Dedifferentiated amniotic fluid mesenchymal stem cell (primary cell): ENCODE measurements around the gene CIBAR2.

ENCODE experiments used
- DNase-seq: peaks from one replicate; pipeline ENCODE4 v3.0.0-alpha.2; 2016; ENCODE audit errors: extremely low spot score

The CIBAR2 gene

GRCh38 chr16:85144026-85144915, 32.0 kb upstream of the CIBAR2 start:
- no peak for DNase-seq

GRCh38 chr16:85142771-85143211, 30.5 kb upstream of the CIBAR2 start:
- no peak for DNase-seq

DNA sequence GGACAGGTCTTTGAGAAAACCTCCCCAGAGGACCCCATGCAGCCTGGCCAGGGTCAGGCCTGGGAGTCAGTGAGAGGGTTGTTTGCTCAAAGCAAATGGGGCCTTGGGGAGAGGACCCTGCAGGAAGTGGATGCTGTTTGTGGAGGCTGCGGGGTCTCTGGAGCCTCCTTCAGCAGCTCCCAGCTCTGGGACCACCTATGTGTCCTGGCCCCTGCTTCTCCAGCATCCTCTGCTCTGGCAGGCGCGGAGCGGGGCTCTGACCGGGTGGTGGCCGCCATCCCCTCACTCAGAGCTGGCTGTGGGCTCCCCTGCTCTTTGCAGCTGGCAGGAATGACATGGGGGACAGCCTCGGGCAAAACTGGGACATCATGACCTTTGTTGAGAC, 29.8 kb upstream of the CIBAR2 start:
- DNase-seq, result no peak

DNA sequence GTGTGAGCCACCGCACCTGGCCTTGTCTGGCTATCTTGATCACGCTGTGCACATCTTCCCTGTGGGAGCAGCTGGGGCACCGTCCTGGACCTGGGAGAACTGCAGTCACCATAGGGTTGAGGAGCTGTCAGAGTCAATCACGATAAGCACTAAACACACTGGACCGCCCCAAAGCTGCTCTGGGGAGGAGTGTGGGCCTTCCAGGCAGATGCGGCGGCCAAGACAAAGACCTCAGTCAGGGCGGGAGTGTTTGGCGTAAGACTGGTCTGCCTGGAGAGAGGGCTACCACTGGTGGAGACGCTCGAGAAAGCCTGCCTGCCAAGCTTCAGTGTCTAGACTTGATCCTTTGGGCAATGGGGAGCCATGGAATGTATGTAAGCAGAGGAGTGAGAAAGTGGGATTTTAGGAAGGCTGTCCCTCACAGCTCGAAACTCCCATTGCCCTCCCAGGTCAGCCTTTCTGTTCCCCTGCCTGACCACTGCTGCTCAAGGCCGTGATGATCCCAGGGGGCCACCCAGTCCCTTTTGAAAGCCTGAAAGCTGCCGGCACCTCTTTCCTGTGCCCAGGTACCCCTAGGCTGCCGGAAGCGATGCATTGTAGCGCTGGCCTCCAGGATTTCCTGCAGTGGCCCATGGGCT, 29.3 kb upstream of the CIBAR2 start:
- DNase-seq, result no peak

DNA sequence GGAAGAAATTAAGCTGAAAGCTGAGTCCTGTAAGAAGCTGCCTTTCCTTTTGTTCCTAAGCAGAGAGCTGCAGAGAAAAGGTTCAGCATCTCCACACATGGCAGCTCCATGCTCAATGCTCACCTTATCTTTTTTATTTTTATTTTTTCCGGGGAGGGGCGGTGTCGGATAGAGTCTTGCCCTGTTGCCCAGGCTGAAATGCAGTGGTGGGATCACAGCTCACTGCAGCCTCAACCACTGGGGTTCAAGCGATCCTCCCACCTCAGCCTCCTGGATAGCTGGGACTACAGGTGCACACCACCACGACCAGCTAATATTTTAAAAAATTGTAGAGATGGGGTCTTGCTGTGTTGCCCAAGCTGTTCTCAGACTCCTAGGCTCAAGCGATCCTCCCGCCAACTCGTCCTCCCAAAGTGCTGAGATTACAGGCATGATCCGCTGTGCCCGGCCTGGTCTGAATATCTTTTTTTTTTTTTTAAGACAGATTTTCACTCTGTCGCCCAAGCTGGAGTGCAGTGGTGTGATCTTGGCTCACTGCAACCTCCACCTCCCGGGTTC, 28.3 kb upstream of the CIBAR2 start:
- no peak for DNase-seq

DNA sequence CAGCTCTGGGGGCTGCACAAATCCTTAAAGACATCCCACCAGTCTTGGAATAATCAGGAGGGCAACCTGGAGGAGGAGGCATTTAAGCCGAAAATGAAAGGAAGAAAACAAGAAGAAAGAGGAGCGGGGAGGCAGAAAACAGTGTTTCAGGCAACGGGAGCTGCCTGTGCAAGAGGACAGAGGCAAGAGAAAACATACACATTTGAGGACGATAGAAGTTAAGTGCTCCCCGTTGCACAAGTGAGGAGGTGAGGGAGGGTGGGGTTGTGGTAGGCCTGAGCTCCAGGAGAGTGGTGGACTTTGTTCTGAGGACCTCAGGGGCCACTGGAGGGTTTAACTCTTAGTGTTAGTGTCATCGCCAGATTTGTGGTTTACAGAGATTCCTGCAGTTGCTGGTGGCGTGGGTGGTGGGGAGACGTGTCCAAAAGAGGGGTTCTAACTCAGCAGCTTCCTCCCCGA, 27.6 kb upstream of the CIBAR2 start:
- DNase-seq, result no peak

DNA sequence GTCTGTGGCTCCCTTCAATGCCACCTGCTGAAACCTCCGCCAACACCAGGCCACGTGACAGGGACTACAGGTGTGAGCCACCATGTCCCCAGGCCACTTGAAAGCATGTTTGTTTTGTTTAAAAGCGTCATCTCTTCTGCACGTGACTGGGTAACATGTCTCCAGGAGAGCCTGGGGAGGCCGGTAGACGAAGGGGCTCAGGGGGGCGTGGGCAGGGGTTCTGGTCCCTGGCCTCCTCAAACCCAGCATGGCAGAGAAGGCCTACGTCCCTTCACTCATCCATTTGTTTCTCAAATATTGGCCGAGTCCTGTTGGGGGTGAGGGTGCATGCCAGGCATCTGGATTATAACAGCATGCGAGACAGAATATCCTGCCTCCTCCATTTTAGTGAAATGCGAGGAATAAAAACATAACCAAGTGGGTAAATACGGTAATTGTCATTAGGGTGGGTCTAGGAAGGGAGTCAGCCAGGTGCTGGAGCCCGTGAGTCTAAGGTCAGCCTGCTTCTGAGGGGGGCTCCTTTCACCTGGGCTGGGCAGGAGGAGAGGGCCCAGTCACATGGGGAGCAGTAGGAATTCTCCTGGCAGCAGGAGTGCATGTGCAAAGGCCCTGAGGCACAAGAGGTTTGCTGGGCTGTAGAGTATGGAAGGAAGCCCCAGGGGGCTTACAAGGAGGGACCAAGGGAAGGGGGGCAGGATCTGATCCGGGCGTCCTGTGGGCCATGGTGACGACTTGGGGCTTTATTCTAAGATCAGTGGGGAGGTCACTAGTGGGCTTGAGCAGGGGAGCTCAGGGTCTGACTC, 26.8 kb upstream of the CIBAR2 start:
- no peak for DNase-seq

DNA sequence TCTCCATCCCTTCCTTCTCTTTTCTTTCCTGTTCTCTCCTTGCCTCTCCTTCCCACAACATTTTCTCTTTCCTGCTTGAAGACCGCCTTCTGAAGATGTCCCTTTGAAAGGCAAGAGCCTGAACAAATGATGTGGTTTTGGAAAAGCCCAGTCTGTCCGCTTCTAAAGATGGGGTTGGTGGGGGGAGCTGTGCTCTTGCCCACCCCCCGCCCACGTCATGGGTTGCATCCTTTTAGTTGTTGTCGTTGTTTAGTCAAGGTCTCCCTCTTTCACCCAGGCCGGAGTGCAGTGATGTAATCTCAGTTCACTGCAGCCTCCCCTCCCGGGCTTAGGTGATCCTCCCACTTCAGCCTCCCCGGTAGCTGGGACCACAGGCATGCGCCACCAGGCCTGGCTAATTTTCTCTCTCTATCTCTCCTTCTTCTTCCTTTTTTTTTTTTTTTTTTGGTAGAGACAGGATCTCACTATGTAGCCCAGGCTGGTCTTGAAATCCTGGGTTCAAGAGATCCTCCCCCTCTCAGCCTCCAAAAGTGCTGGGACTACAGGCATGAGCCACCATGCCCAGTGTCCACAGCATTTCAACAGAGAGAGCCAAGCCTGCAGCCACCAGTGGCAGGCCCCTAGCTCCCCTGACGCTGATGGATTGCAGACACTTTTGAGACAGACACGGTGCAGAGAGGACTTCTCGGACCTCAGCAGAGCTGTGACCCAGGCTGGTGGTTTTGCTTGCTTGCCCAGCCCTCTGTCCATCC, 26.0 kb upstream of the CIBAR2 start:
- no peak for DNase-seq

DNA sequence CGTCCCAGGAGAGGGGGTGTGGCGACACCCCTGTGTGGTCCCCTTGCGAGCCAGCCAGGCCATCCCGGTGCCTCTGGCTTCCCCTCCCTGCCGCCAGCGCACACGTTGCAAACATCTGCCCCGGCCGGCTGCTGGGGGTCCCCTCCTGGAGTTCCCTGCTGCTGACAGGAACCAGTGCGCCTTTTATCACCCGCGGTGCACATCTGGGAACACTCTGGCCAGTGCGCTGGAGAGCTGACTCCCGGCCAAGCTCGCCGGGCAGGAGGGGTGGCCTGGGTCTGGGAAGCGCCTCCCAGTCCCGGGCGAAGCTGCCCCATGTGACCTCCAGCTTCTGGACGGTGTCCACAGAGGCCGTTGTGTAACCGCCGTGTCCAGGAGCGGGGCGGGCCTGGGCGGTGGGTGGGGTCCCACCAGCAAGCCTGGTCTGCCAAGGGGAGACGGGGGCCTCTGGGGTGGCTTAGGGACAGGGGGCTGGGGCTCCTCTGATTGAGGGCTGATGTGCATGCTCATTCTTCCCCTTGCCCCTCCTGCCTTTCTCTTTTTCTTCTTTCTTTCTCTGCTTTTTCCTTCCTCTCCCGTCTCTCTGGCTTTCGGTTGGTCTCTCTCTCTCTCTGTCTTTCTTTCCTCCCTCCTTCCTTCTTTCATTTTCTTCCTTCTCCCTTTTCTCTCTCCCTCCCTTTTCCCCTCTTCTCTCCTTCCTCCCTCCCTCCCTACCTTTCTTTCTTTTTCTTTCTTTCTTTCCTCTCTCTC, 25.2 kb upstream of the CIBAR2 start:
- DNase-seq, result peak; percentile 88

DNA sequence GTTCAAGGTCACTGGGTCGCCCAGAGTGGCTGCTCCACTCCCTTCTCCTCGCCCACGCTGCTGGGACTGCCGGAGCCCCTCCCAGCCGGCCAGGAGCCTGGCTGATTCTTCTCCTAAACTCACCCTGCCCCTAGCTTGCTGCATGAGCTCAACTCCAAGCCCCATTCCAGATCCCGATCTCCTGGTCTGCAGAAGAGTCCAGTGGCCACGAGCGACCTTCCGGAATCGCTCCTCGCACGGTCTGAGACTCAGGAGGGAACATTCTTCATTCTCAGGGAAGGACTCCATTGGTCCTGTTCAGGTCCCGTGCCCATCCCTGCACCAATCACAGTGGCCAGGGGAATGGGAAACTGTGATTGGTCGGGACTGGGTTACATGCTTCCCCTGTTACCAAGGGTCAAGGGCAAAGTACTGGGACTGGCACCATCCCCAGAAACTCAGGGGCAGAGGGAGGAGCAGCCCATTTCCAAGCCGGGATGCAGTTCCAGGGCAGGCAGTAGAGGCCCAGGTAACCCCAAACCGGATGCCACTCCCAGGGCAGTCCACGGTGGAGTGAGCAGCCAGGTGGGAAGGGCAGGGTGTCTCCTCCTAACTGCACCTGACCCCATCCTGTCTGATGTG, 24.5 kb upstream of the CIBAR2 start:
- DNase-seq, result no peak

DNA sequence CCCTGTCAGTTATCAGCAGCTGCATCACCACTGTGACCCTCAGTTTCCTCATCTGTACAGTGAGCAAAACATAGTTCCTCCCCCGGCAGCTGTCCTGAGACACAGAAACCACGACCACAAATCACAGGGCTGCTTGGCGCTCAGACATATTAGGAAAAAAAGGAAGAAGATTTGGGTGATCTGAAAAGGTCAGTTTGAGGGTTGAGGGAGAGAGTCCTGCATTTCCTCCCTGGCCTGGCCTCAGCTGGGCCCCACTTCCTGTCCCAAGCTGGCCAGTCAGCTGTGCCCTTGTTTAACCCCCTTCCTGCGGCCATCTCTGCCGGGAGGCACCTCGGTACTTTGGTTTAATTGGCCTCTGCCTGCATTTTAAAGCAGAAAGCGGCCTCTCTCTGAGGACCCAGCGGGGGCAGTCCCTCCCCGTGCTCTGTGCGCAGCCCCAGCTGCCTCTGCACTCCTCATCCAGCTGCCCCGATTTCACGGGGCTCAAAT, 24.0 kb upstream of the CIBAR2 start:
- DNase-seq, result no peak

- no peak for DNase-seq
These were observed 22.5 kb upstream of the CIBAR2 start for GRCh38 chr16:85134789-85135142.

- no peak for DNase-seq
These were observed 22.0 kb upstream of the CIBAR2 start for GRCh38 chr16:85134076-85134788.

DNA sequence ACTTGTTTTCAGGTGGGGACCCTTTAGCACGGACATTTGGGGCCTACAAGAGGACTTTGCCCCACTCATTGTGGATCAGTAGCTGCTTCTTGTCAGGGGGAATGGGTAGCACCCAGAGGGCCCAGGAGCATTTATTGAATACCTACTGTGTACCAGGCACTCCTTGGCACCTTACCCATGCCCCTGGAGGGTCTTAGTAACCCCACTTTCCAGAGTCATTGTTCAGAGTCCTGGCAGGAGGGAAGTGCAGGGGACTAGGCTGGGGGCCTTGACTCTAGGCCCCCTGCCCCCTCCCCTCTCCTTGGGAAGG, 21.0 kb upstream of the CIBAR2 start:
- DNase-seq, result no peak

DNA sequence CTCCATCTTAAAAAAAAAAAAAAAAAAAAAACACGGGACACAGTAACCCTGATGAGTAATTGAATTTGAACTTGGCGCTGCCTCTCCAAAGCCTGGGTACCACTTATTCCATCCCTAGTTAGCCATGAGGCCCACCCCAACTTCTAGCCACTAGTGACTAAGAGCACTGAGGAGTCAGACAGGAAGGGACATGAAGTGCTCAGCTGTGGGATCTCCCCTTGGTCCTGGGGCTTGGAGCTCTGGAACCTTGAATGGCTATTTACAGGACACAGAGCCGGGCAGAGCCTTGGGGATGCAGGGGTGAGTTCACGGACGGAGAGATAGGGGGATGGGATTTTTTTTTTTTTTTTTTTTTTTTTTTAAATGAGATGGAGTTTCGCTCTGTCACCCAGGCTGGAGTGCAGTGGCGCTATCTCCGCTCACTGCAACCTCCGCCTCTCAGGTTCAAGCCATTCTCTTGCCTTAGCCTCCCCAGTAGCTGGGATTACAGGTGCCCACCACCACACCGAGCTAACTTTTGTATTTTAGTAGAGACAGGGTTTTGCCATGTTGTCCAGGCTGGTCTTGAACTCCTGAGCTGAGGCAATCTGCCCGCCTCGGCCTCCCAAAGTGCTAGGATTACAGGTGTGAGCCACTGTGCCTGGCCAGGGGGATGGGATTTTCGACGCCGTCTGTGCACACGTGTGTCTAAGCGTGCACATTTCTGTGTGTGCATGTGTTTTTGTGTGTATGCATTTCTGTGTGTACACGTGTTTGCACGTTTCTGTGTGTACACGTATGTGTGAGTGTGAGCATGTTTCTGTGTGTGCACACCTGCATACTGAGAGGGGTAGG, 20.4 kb upstream of the CIBAR2 start:
- DNase-seq, result no peak

DNA sequence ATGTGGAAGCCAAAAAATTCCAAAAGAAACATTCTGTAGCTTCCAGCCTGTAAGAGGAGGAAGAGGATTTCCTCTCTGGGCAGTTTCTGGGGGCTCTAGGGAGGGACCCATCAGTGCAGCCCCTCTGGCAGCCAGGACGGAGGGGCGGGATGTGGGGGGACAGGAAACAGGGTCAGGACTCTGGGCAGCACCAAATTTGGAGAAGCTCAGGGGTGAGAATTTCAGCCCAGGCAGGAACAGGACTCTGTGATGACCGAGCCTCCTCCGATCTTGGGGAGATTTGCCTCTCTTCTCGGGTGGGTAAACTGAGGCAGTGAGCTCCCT, 18.4 kb upstream of the CIBAR2 start:
- DNase-seq, result no peak

DNA sequence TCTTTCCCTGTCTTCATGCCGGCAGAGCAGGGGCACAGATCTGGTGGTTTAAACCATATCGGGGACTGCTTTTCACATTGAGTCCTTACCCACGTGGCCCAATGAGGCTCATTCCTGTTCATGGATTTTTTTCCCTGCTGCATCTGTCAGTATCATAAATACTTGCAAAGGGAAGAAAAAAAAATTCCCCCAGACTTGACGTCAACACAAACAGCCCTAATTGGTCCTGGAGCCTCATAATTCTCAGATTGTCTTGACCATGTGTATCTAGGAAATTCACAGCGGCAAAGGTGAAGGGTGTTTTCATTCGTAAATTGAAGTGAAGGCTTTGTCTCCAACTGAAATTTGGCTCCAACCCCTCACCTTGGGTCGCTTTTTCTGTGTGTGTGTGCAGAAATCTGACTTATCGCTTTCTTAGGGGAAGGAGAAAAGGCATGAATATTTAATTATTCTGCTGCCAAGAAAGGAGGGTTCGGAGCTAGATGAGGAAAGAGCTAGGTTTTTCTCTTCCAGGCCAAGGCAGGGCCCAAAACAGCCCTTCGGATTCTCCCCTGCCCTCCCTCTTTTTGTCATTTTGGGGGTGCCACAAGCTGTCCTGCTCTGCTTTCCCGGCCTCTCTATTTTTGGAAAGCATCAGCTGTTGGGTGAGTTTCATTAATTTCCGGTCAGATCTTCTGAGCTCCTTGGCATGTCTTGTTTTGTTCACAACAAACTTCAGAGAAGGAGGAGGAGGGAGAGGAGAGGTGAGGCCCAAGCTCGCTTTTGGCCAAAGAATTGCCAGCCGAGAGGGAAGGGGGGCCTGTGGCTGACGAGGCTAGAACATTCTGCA, 17.8 kb upstream of the CIBAR2 start:
- DNase-seq, result no peak
